Measurements from ENCODE around the gene KNDC1. TPM values are rescaled to one million over a fixed set of nuclear protein-coding genes. Genes with fewer than 3 reads are reported as not detected.

The KNDC1 gene
- total RNA-seq, 4 donors from 2014 or later: 0.42 to 1.7 (median 0.95) TPM

DNA sequence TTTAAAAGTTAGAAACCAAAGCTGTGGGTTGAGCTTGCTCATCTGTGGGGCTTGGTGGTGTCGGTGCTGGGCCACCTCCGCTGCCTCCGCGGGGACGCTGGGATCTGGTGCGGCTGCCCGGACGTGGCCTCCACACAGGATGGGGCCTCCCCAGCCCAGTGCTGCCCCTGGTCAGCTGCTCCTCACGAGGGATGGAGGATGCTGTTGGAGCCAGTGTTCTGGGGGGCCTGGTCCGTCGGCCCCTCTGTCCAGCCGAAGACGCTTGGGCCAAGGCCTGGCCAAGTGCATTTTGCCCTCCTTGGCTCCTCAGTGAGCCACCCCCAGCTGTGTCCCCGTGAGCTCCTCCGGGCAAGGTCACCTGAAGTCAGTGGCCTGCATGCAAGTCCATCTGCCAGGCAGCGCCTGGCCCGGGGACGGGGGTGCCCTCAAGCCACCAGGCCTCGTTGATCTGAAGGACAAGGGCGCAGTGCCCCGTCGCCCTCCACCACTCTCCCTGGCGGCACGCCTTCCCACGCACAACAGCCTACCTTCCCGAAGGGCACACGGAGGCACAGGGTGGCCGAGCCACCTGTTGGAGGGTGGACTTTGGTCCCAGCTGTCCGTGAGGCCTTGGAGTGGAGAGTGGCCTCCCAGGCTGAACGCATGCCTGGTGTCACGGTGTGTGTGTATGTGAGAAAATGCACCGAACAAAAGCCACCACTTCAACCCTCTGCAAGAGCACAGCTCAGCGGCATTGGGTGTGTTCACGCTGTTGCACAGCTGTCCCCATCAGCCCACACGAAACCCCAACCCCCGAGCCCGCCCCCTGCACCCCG is 27.3 kb downstream of the KNDC1 start:
- Histone ChIP-seq H3K9me3 (peaks cover 0 to 8% (median 6%) of the 10 kb centered on the region in 4 donors), H3K4me1 (no peaks in the 10 kb centered on the region), H3K27me3 (peaks cover 0 to 52% (median 0%) of the 10 kb centered on the region in 4 donors), H3K36me3 (no peaks in the 10 kb centered on the region), H3K27ac (replicated peaks in 1 of 4) (no peak overlapping the region), H3K4me3 (no peak overlapping the region)
- no peak for DNase-seq (ENCODE audit: extremely low spot score)
- intact Hi-C loops (cut with DNase I): no loop called here
- 94% methylated on average over 24 of the region's 38 CpGs for WGBS
- TF ChIP-seq EP300 (IDR thresholded peaks at IDR 0.05): no peak
- TF ChIP-seq POLR2AphosphoS5 (IDR thresholded peaks at IDR 0.05): no peak
- TF ChIP-seq, protein P1, sequence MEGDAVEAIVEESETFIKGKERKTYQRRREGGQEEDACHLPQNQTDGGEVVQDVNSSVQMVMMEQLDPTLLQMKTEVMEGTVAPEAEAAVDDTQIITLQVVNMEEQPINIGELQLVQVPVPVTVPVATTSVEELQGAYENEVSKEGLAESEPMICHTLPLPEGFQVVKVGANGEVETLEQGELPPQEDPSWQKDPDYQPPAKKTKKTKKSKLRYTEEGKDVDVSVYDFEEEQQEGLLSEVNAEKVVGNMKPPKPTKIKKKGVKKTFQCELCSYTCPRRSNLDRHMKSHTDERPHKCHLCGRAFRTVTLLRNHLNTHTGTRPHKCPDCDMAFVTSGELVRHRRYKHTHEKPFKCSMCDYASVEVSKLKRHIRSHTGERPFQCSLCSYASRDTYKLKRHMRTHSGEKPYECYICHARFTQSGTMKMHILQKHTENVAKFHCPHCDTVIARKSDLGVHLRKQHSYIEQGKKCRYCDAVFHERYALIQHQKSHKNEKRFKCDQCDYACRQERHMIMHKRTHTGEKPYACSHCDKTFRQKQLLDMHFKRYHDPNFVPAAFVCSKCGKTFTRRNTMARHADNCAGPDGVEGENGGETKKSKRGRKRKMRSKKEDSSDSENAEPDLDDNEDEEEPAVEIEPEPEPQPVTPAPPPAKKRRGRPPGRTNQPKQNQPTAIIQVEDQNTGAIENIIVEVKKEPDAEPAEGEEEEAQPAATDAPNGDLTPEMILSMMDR (IDR thresholded peaks at IDR 0.05): no peak
- TF ChIP-seq POLR2A (IDR thresholded peaks at IDR 0.05; ENCODE audit: low read depth): no peak

DNA sequence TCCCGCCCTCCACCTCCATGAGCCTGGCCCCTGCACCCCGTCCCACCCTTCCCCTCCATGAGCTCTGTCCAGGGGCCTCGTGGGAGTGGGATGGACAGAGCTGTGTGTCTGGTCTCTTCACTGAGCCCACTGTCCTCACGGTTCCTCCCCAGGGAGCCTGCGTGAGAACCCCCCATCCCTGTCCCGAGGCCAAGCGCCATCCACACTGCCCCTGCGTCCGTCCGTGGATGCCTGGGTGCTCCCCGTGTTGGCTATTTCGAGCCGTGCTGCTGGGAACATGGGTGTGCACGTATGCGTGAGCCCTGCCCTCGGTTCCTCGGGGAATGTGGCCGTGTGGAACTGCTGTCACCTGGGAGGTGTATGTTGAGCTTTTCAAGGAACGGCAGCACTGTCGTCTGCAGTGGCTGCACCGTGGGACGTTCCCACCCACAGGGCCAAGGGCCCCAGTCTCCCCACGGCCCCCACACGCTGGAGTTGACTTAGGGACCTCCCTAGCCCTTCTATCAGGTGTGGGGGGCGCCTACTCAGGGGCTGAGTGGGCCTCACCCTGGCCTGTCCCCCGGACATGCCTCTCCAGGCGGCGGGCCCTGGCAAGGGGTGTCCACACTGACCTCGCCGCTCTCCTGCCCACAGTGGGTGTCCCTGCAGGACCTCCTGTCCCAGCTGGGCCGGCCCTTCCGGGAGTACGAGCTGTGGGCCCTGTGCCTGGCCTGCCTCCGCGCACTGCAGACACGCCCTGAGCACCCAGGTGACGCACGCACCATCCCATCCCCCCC is 28.1 kb downstream of the KNDC1 start:
- H3K4me1 ChIP-seq: no peaks in the 10 kb centered on the region
- intact Hi-C loops (cut with DNase I): no loop called here
- H3K27me3 ChIP-seq: peaks cover 0 to 47% (median 0%) of the 10 kb centered on the region in 4 donors
- H3K36me3 ChIP-seq: no peaks in the 10 kb centered on the region
- 88% methylated on average over 21 of the region's 38 CpGs for WGBS
- no peak for DNase-seq (ENCODE audit: extremely low spot score)
- no peak overlapping the region for H3K27ac ChIP-seq (replicated peaks in 1 of 4)
- peaks cover 0 to 9% (median 7%) of the 10 kb centered on the region in 4 donors for H3K9me3 ChIP-seq
- H3K4me3 ChIP-seq: no peak overlapping the region
- TF ChIP-seq, protein P1 (IDR thresholded peaks at IDR 0.05): no peak
- TF ChIP-seq POLR2A (IDR thresholded peaks at IDR 0.05; ENCODE audit: low read depth) (no peak), EP300 (IDR thresholded peaks at IDR 0.05) (no peak), POLR2AphosphoS5 (IDR thresholded peaks at IDR 0.05) (no peak)

DNA sequence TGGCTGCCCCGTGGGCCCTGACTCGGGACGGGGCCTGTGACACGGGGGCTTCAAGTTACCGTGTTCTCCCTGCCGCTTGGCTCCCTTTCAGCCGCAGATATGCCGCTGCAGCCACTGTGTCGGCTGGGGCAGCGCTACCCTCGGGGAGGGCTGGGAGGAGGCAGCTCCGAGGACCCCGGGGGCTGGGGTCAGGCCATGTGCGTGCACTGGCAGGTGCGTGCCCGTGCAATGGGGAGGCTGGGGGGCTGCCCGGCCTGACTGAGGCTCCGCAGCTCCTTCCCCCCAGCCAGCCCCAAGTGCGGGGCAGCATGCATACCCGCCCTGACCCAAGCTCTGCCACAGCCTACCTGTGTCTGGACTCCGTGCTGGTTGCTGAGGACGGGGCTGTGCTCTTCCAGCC is 29.2 kb downstream of the KNDC1 start:
- H3K27me3 ChIP-seq: peaks cover 0 to 47% (median 0%) of the 10 kb centered on the region in 4 donors
- H3K4me3 ChIP-seq: no peak overlapping the region
- intact Hi-C loops (cut with DNase I): no loop called here
- peaks cover 0 to 17% (median 13%) of the 10 kb centered on the region in 4 donors for H3K9me3 ChIP-seq
- H3K4me1 ChIP-seq: no peaks in the 10 kb centered on the region
- WGBS: 89% methylated on average over 14 of the region's 22 CpGs
- H3K27ac ChIP-seq (replicated peaks in 1 of 4): no peak overlapping the region
- no peaks in the 10 kb centered on the region for H3K36me3 ChIP-seq
- TF ChIP-seq POLR2A (IDR thresholded peaks at IDR 0.05; ENCODE audit: low read depth) (no peak), POLR2AphosphoS5 (IDR thresholded peaks at IDR 0.05) (no peak), EP300 (IDR thresholded peaks at IDR 0.05) (no peak)
- TF ChIP-seq, protein P1 (IDR thresholded peaks at IDR 0.05): no peak
- no peak for DNase-seq (ENCODE audit: extremely low spot score)

DNA sequence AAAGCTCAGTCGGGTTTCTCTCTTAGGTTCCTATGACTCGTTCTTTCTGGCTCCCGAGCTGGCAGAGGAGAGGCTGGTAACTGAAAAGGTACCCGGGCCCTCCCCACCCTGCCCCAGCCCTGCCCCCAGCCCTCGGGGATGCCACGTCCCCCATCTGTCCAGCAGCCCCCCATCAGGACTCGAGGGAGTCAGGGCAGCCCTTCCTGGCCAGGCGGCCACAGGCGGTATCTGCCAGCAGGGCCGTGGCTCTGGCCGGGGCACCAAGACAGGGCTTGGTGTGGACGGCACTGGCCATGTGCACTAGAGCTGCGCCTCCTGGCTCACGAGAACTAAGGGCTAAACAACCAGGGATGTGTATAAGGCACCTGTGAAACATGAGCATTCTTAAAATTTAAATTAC is 29.7 kb downstream of the KNDC1 start:
- intact Hi-C loops (cut with DNase I): no loop called here
- DNase-seq (ENCODE audit: extremely low spot score): no peak
- WGBS: 100% methylated on average over 2 of the region's 14 CpGs
- Histone ChIP-seq H3K4me1 (no peaks in the 10 kb centered on the region), H3K9me3 (peaks cover 0 to 17% (median 13%) of the 10 kb centered on the region in 4 donors), H3K4me3 (no peak overlapping the region), H3K27me3 (peaks cover 0 to 47% (median 0%) of the 10 kb centered on the region in 4 donors), H3K27ac (replicated peaks in 1 of 4) (no peak overlapping the region), H3K36me3 (no peaks in the 10 kb centered on the region)
- TF ChIP-seq, protein P1 (IDR thresholded peaks at IDR 0.05): no peak
- TF ChIP-seq POLR2AphosphoS5 (IDR thresholded peaks at IDR 0.05) (no peak), EP300 (IDR thresholded peaks at IDR 0.05) (no peak), POLR2A (IDR thresholded peaks at IDR 0.05; ENCODE audit: low read depth) (no peak)

Measured in esophagus muscularis mucosa (tissue), 4 donors.